GM12873 (cell line): Measurements from ENCODE around the gene TEP1.

Experiments used
- TF ChIP-seq, protein P1 (sequence below): IDR thresholded peaks from 2 replicates; pipeline ENCODE4 v1.5.1; 2012; ENCODE audit warnings: low read depth, mild to moderate bottlenecking, moderate library complexity, low read length, control low read depth; ENCODE audit not compliant: insufficient read depth; ENCODE audit errors: missing control alignments

Gene TEP1

GRCh38 chr14:20345366-20345765, 67.9 kb downstream of the TEP1 start:
- TF ChIP-seq, protein P1, sequence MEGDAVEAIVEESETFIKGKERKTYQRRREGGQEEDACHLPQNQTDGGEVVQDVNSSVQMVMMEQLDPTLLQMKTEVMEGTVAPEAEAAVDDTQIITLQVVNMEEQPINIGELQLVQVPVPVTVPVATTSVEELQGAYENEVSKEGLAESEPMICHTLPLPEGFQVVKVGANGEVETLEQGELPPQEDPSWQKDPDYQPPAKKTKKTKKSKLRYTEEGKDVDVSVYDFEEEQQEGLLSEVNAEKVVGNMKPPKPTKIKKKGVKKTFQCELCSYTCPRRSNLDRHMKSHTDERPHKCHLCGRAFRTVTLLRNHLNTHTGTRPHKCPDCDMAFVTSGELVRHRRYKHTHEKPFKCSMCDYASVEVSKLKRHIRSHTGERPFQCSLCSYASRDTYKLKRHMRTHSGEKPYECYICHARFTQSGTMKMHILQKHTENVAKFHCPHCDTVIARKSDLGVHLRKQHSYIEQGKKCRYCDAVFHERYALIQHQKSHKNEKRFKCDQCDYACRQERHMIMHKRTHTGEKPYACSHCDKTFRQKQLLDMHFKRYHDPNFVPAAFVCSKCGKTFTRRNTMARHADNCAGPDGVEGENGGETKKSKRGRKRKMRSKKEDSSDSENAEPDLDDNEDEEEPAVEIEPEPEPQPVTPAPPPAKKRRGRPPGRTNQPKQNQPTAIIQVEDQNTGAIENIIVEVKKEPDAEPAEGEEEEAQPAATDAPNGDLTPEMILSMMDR = no peak

GRCh38 chr14:20343862-20344220, 69.5 kb downstream of the TEP1 start:
- TF ChIP-seq, protein P1 = no peak

GRCh38 chr14:20343092-20343861, 70.0 kb downstream of the TEP1 start, which contains the start of gene PARP2:
PARP2 (plus strand) TSS chr14:20343635; CDS start chr14:20343642, 7 bp downstream.
- TF ChIP-seq, protein P1 = peak; percentile 22

- TF ChIP-seq, protein P1 = no peak
Measured at GRCh38 chr14:20341646-20342045, 71.7 kb downstream of the TEP1 start.

GRCh38 chr14:20334017-20334416, 79.3 kb downstream of the TEP1 start:
- TF ChIP-seq, protein P1 = no peak

DNA sequence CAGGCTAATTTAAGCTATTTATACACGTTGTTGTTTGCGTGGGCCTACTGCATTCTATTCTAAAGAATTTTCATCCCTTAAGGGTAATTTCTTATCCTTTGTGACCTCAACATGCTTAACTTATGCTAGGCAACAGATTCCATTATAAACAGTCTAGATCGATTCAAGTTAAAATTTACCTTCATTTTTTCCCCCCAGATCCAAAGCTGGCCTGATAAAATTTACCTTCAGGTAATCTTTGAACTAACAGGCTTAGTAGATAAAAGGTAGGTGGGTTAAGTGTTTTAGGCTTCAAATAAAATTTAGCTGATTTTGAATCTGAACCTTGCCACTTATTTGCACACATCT, 79.8 kb downstream of the TEP1 start:
- TF ChIP-seq, protein P1 = no peak

DNA sequence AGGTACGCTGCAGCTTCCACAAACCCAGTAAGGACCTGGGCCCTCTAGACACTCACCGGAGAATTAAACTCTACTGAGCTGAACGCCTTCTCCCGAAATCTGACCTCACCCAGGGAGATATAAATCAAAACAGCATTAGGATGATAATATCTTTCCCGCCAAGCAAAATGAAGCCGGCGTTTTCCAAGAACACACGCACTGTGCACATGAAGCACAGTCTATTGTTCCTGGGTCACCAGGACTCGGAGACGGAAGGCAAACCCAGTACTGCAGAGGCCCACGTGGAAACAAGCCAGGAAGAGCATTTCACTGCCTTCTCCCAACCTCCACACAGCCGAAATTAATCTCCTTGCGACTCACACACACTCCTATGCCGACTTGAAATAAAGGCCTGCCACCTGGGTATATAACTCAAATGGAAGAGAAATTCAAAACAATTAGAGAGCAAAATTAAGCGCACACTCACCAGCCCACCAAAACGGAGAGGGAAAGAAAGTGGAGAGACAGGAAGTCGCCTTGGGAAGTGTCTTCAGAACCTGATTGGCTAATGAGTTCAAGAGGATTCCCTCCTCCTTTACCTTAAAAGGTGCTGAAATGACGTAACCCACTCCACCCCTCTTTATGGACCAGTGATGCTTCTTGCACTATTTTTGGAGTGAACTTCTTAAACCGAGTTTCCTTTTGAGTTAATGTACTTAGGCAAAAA, 80.4 kb downstream of the TEP1 start, which contains the start of gene CCNB1IP1:
CCNB1IP1 (minus strand) TSS at position 492 of the 706 bp plus-strand sequence. CDS start 16,756 bp downstream, outside the sequence.
- TF ChIP-seq, protein P1 = no peak
